Neural progenitor cell (in vitro differentiated cells): ENCODE measurements around the gene ANKMY1. TPM values are rescaled to one million over a fixed set of nuclear protein-coding genes. Genes with fewer than 3 reads are reported as not detected.

Source experiments
- DNase-seq: peaks from one replicate; pipeline ENCODE4 v3.0.0-alpha.2; 2016; ENCODE audit warnings: low spot score
- H2AFZ ChIP-seq: fragments of 200-600 bp; sonication (generic); replicated peaks from 2 replicates; pipeline ENCODE4 v1.6.1; 2016; ENCODE audit warnings: antibody characterized with exemption
- H3F3A ChIP-seq: fragments of 200-600 bp; sonication (generic); 2 replicates; pipeline ENCODE4 v1.6.1; 2016; ENCODE audit warnings: antibody characterized with exemption, low read depth
- H3K27ac ChIP-seq: fragments of 200-600 bp; sonication (generic); 2 replicates; pipeline ENCODE4 v1.5.1; 2016; ENCODE audit warnings: mild to moderate bottlenecking
- H3K27me3 ChIP-seq: fragments of 200-600 bp; sonication (generic); 2 replicates; pipeline ENCODE4 v1.6.1; 2016; ENCODE audit warnings: mild to moderate bottlenecking, moderate library complexity
- H3K36me3 ChIP-seq: fragments of 200-600 bp; sonication (generic); 2 replicates; pipeline ENCODE4 v1.5.1; 2016
- H3K4me1 ChIP-seq: fragments of 200-600 bp; sonication (generic); 2 replicates; pipeline ENCODE4 v1.6.1; 2016; ENCODE audit warnings: mixed run types
- H3K4me2 ChIP-seq: fragments of 200-600 bp; sonication (generic); 2 replicates; pipeline ENCODE4 v1.6.1; 2016
- H3K4me3 ChIP-seq: fragments of 200-600 bp; sonication (generic); 2 replicates; pipeline ENCODE4 v1.5.1; 2016
- H3K79me2 ChIP-seq: fragments of 200-600 bp; sonication (generic); 2 replicates; pipeline ENCODE4 v1.6.1; 2016; ENCODE audit warnings: low read depth
- H3K9ac ChIP-seq: fragments of 200-600 bp; sonication (generic); 2 replicates; pipeline ENCODE4 v1.6.1; 2016
- H3K9me3 ChIP-seq: fragments of 200-600 bp; sonication (generic); 2 replicates; pipeline ENCODE4 v1.5.1; 2016; ENCODE audit warnings: low read depth
- H4K20me1 ChIP-seq: fragments of 200-600 bp; sonication (generic); 2 replicates; pipeline ENCODE4 v1.6.1; 2016; ENCODE audit warnings: low read depth
- H3K27ac Mint-ChIP-seq: 3 replicates; pipeline ENCODE4 v1.8.0; 2021; ENCODE audit warnings: mixed read lengths
- H3K27me3 Mint-ChIP-seq: 2 replicates; pipeline ENCODE4 v1.8.0; 2022; ENCODE audit warnings: low read depth, mild to moderate bottlenecking, inconsistent platforms, moderate library complexity, mixed read lengths; ENCODE audit not compliant: insufficient read depth
- H3K36me3 Mint-ChIP-seq: 3 replicates; pipeline ENCODE4 v1.8.0; 2021; ENCODE audit warnings: mixed read lengths
- H3K4me1 Mint-ChIP-seq: 3 replicates; pipeline ENCODE4 v1.8.0; 2021; ENCODE audit warnings: mixed read lengths
- H3K4me3 Mint-ChIP-seq: 3 replicates; pipeline ENCODE4 v1.8.0; 2021; ENCODE audit warnings: mild to moderate bottlenecking, moderate library complexity, mixed read lengths
- H3K9me3 Mint-ChIP-seq: 3 replicates; pipeline ENCODE4 v1.8.0; 2020; ENCODE audit warnings: mixed read lengths
- EZH2 ChIP-seq: fragments of 200-600 bp; sonication (generic); IDR thresholded peaks from 2 replicates; pipeline ENCODE4 v1.6.1; 2017; ENCODE audit warnings: antibody characterized with exemption, mild to moderate bottlenecking, moderate library complexity
- EZH2phosphoT487 ChIP-seq: fragments of 200-600 bp; sonication (generic); IDR thresholded peaks from 2 replicates; pipeline ENCODE4 v1.6.1; 2017; ENCODE audit warnings: antibody characterized with exemption
- total RNA-seq: library from RNA; depleted of rRNA; stranded (reverse); fragments of >200 nt; gene quantifications from 2 replicates; pipeline ENCODE4 v1.2.3, GENCODE V29; 2015; ENCODE audit warnings: low replicate concordance
- TF ChIP-seq, protein P1 (sequence below): fragments of 200-600 bp; sonication (generic); IDR thresholded peaks from 2 replicates; pipeline ENCODE4 v1.5.1; 2017; ENCODE audit warnings: antibody characterized with exemption, mild to moderate bottlenecking

The ANKMY1 gene
- total RNA-seq, 1 donor from 2014 or later, result 4.2 TPM

DNA sequence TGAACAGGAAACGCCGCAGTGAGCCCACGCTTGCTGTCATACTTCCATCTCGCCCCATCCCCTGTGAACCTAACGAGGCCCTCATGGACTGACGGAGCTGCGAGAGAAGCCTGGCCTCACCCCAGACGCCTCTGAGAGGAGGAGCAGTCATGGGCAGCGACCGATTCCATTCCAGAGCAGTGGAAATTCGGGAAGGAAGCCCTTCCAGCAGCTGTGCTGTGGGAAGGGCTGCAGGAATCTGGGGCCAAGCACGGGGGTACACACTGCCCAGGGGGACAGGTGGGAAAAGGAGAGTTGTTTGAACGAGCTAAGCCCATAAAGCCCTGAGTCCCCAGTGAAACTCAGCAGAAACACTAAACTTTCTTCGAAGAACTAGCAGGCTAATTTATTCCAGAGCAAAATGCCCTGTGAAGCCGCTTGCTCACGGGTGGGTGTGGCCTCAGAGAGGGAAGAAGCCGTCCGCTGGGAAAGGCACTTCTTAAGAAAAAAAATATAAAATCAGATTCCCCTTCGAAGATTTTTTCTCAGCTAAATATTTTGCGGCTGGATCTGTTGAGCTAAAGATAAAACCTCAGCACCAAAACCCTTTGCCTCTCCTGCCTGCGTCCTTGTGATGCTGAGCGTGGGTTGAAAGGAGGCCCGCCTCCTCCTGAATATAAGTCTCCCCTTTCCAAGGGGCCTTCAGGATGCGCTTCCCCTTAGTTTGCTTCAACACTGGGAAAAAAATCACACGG, 38.2 kb downstream of the ANKMY1 start:
- H3K4me3 Mint-ChIP-seq, result no peak overlapping the region
- no peak overlapping the region for H3K27ac Mint-ChIP-seq

DNA sequence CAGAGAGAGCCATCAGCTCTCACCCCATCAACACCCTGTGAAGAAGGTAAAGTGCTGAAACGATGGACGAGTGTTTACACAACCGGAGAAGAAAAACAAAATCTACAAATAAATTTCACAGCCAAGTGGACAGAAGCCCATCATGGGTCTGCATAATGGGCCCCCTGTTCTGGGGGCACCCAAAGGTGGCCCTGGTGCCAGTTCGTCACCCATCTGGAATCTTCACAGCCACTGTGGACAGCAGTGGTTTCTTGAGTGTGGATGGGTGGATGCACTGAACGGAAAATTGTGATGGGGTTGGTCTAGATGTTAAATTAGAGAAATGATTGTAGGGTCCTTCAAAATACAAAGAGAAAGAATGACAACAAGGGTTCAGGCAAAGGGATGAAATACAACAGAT, 38.8 kb downstream of the ANKMY1 start:
- no peak overlapping the region for H3K27ac Mint-ChIP-seq
- H3K36me3 Mint-ChIP-seq, result peaks cover 18% of the 10 kb centered on the region
- H3K27me3 Mint-ChIP-seq, result peaks cover 14% of the 10 kb centered on the region

More for the DNA sequence above, 38.2 kb downstream of the ANKMY1 start:
- DNase-seq, result peak; percentile 24
- peaks cover 14% of the 10 kb centered on the region for H3K27me3 Mint-ChIP-seq
- H3K4me1 Mint-ChIP-seq, result peaks cover 9% of the 10 kb centered on the region
- no peak overlapping the region for H3K9ac ChIP-seq
- no peaks in the 10 kb centered on the region for H3K9me3 ChIP-seq
- H3F3A ChIP-seq, result peaks cover 4% of the 10 kb centered on the region
- peak overlapping the region; percentile 36 for H2AFZ ChIP-seq
- TF ChIP-seq, protein P1, sequence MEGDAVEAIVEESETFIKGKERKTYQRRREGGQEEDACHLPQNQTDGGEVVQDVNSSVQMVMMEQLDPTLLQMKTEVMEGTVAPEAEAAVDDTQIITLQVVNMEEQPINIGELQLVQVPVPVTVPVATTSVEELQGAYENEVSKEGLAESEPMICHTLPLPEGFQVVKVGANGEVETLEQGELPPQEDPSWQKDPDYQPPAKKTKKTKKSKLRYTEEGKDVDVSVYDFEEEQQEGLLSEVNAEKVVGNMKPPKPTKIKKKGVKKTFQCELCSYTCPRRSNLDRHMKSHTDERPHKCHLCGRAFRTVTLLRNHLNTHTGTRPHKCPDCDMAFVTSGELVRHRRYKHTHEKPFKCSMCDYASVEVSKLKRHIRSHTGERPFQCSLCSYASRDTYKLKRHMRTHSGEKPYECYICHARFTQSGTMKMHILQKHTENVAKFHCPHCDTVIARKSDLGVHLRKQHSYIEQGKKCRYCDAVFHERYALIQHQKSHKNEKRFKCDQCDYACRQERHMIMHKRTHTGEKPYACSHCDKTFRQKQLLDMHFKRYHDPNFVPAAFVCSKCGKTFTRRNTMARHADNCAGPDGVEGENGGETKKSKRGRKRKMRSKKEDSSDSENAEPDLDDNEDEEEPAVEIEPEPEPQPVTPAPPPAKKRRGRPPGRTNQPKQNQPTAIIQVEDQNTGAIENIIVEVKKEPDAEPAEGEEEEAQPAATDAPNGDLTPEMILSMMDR, result no peak
- no peak for TF ChIP-seq EZH2phosphoT487
- TF ChIP-seq EZH2, result peak; percentile 23
- no peaks in the 10 kb centered on the region for H4K20me1 ChIP-seq
- peak overlapping the region; percentile 75 for H3K4me2 ChIP-seq
- peak overlapping the region; percentile 43 for H3K4me3 ChIP-seq
- H3K79me2 ChIP-seq, result no peaks in the 10 kb centered on the region
- peaks cover 7% of the 10 kb centered on the region for H3K4me1 ChIP-seq
- peaks cover 23% of the 10 kb centered on the region for H3K36me3 Mint-ChIP-seq
- peaks cover 40% of the 10 kb centered on the region for H3K27me3 ChIP-seq
- H3K27ac ChIP-seq, result no peak overlapping the region
- H3K36me3 ChIP-seq, result no peaks in the 10 kb centered on the region
- peaks cover 17% of the 10 kb centered on the region for H3K9me3 Mint-ChIP-seq

DNA sequence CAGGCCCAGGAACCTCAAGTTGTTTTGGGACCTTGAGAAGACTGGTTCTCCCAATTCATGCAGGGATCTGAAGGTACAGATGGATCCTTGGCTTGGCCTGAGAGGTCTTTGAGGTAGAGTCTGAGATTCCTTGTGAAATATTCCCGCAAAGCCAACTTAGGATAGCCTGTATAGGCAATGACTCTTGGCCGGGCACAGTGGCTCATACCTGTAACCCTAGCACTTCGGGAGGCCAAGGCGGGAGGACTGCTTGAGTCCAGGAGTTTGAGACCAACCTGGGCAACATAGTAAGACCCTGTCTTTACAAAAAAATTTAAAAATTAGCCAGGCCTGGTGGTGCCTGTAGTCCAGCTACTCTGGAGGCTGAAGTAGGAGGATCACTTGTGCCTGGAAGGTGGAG, 40.4 kb downstream of the ANKMY1 start:
- TF ChIP-seq EZH2 (no peak), EZH2phosphoT487 (no peak)
- TF ChIP-seq, protein P1, result no peak
- Histone ChIP-seq H3K9ac (no peak overlapping the region), H3K4me3 (no peak overlapping the region), H3K27ac (no peak overlapping the region), H3K4me1 (peaks cover 7% of the 10 kb centered on the region), H3F3A (peaks cover 4% of the 10 kb centered on the region), H3K36me3 (no peaks in the 10 kb centered on the region), H4K20me1 (no peaks in the 10 kb centered on the region), H3K79me2 (no peaks in the 10 kb centered on the region), H3K27me3 (peaks cover 40% of the 10 kb centered on the region), H2AFZ (no peak overlapping the region), H3K4me2 (no peak overlapping the region), H3K9me3 (no peaks in the 10 kb centered on the region)
- no peak for DNase-seq
- H3K4me1 Mint-ChIP-seq, result peaks cover 13% of the 10 kb centered on the region
- peaks cover 9% of the 10 kb centered on the region for H3K36me3 Mint-ChIP-seq
- H3K27me3 Mint-ChIP-seq, result peaks cover 10% of the 10 kb centered on the region
- H3K9me3 Mint-ChIP-seq, result peaks cover 5% of the 10 kb centered on the region
- H3K4me3 Mint-ChIP-seq, result no peak overlapping the region
- no peak overlapping the region for H3K27ac Mint-ChIP-seq

More for the DNA sequence above, 38.8 kb downstream of the ANKMY1 start:
- Histone ChIP-seq H3K27me3 (peaks cover 40% of the 10 kb centered on the region), H3K4me2 (no peak overlapping the region), H3K36me3 (no peaks in the 10 kb centered on the region), H3K9me3 (no peaks in the 10 kb centered on the region), H3F3A (peaks cover 4% of the 10 kb centered on the region), H4K20me1 (no peaks in the 10 kb centered on the region), H3K4me3 (no peak overlapping the region), H3K27ac (no peak overlapping the region), H3K4me1 (peaks cover 7% of the 10 kb centered on the region), H3K79me2 (no peaks in the 10 kb centered on the region), H2AFZ (no peak overlapping the region), H3K9ac (no peak overlapping the region)
- Mint-ChIP-seq H3K4me3 (no peak overlapping the region), H3K4me1 (peaks cover 10% of the 10 kb centered on the region), H3K9me3 (peaks cover 11% of the 10 kb centered on the region)
- TF ChIP-seq EZH2, result no peak
- TF ChIP-seq EZH2phosphoT487, result no peak
- TF ChIP-seq, protein P1, result no peak
- no peak for DNase-seq
